Esophagus squamous epithelium (tissue), 5 donors: ENCODE results near the gene ZBTB24. TPM values are rescaled to one million over a fixed set of nuclear protein-coding genes. Genes with fewer than 3 reads are reported as not detected.

Experiments
- DNase-seq: peaks from one replicate; lab custom pipeline; 2025; lab: John Stamatoyannopoulos, UW
- H3K27ac ChIP-seq, 4 donors: fragments of 200-600 bp; sonication (generic); one replicate each; pipeline ENCODE4 v1.5.1; 2016 to 2019; ENCODE audit warnings: mild to moderate bottlenecking in 1 of 4
- H3K27me3 ChIP-seq, 4 donors: fragments of 200-600 bp; sonication (generic); 1 replicate in 3 of 4; 2 replicates in 1 of 4; pipeline versions ENCODE4 v1.5.1 to v1.6.0; 2017 to 2021; ENCODE audit warnings: antibody characterized with exemption in 1 of 4
- H3K36me3 ChIP-seq, 3 donors: fragments of 200-600 bp; sonication (generic); one replicate each; pipeline ENCODE4 v1.5.1; 2016 to 2019
- H3K4me1 ChIP-seq, 3 donors: fragments of 200-600 bp; sonication (generic); one replicate each; pipeline ENCODE4 v1.5.1; 2017 to 2019
- H3K4me3 ChIP-seq, 4 donors: fragments of 200-600 bp; sonication (generic); 1 replicate in 3 of 4; 2 replicates in 1 of 4; pipeline ENCODE4 v1.5.1; 2016 to 2019; ENCODE audit warnings: mild to moderate bottlenecking in 2 of 4, moderate library complexity in 1 of 4
- H3K9me3 ChIP-seq, 3 donors: fragments of 200-600 bp; sonication (generic); one replicate each; pipeline ENCODE4 v1.5.1; 2016 to 2019
- CTCF ChIP-seq, 6 experiments: fragments of 450-650 bp in 4 of 6; fragments of 200-600 bp in 2 of 6; sonication (generic) in 2 of 6; IDR thresholded peaks; one replicate each; pipeline ENCODE4 v1.5.1; 2016 to 2019; ENCODE audit warnings: antibody characterized with exemption in 6 of 6, mild to moderate bottlenecking in 4 of 6, moderate library complexity in 4 of 6
- POLR2A ChIP-seq, 4 donors: fragments of 450-650 bp; IDR thresholded peaks; one replicate each; pipeline ENCODE4 v1.6.1; 2017; ENCODE audit warnings: antibody characterized with exemption in 4 of 4, mild to moderate bottlenecking in 4 of 4, moderate library complexity in 3 of 4
- WGBS, 2 donors: methylation state at CpG; one replicate each; pipeline ENCODE4 v1.1.5; 2018; 5-methylcytosine and 5-hydroxymethylcytosine counted together
- intact Hi-C: fragments of 100-400 bp; cut with DNase I; formaldehyde crosslinking; loops from one replicate; pipeline ENCODE4 v1.15.0; 2022
- total RNA-seq, 4 donors: library from RNA; depleted of rRNA; stranded (reverse); fragments of >200 nt; gene quantifications; one replicate each; pipeline ENCODE4 v1.1.0, GENCODE V29; 2016
- donor health status: DM: yes; HTN: yes; CAD: no.

ZBTB24 gene
- total RNA-seq, 4 donors from 2014 or later: 3.9 to 8.4 (median 7.0) TPM

DNA sequence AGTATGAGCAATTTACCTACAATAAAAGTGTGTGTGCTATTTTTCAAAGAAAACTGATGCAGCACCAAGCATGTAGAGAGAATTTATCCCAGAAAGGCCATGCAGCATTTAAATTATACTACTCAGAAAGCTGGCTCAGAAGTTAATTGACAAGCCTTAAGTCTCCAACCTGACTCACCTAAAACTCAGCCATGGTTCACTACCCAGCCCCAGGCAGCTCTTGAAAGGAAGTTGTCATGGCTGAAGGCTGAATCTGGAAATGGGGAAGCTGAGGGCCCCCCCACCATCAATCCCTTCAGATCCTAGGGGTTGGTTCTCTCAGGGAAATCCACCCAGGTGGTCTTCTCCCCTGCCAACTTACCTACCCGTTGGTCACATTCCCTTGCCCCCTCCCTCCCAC lies 62.3 kb downstream of the ZBTB24 start:
- Histone ChIP-seq H3K27ac (no peak overlapping the region), H3K9me3 (no peaks in the 10 kb centered on the region), H3K36me3 (no peaks in the 10 kb centered on the region), H3K4me3 (no peak overlapping the region), H3K27me3 (no peaks in the 10 kb centered on the region), H3K4me1 (peaks cover 0 to 10% (median 0%) of the 10 kb centered on the region in 3 donors)
- intact Hi-C loops: no loop called here
- TF ChIP-seq CTCF (IDR thresholded peaks at IDR 0.05) (no peak), POLR2A (IDR thresholded peaks at IDR 0.05) (no peak)
- DNase-seq: no peak
- WGBS, 2 donors: 10 to 15% methylated on average over 1 of the region's 1 CpG

DNA sequence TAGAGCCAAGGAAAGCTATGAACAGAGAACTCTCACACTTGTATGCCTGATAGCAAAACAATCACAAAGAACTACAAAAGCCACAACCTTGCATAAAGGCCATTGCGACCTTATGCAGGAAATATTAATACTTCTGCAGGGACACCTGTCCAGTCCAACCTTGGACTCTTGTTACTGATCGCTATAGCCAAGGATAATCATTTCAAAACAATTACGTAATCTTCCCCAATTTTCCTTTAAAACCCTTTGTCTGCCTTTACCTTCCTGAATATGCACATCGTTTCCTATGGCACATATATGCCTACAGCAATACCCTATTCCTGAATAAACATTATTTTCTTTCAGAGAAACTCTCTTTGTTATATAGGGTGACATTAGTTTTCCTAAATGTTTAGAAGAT lies 65.4 kb downstream of the ZBTB24 start:
- H3K4me1 ChIP-seq: peaks cover 0 to 10% (median 0%) of the 10 kb centered on the region in 3 donors
- TF ChIP-seq CTCF (IDR thresholded peaks at IDR 0.05): no peak
- no peak for TF ChIP-seq POLR2A (IDR thresholded peaks at IDR 0.05)
- no peaks in the 10 kb centered on the region for H3K27me3 ChIP-seq
- H3K4me3 ChIP-seq: no peak overlapping the region
- H3K27ac ChIP-seq: no peak overlapping the region
- intact Hi-C loops: no loop called here
- WGBS, 2 donors: 91 to 93% methylated on average over 4 of the region's 4 CpGs
- H3K36me3 ChIP-seq: no peaks in the 10 kb centered on the region
- no peak for DNase-seq
- no peaks in the 10 kb centered on the region for H3K9me3 ChIP-seq

Other genes with a start within 250 kb of the ZBTB24 start
- 100 to 1,000 TPM in 2 of 4 donors, 10 to 100 TPM in 2; 60.8 to 129 (median 97.1) TPM for gene CD164, start 100.8 kb downstream of the ZBTB24 start, total RNA-seq
- gene PPIL6, start 42.6 kb downstream of the ZBTB24 start, total RNA-seq: 1 to 10 TPM in 3 of 4 donors, under 1 TPM in 1; 0.35 to 6.1 (median 2.8) TPM
- gene SMPD2, start 42.5 kb downstream of the ZBTB24 start, total RNA-seq: 10 to 100 TPM; 10.6 to 28.1 (median 24.0) TPM
- 10 to 100 TPM; 11.9 to 20.0 (median 12.6) TPM for gene MICAL1, start 27.4 kb downstream of the ZBTB24 start, total RNA-seq
- 1 to 10 TPM; 2.8 to 9.0 (median 3.2) TPM for gene AK9, start 208.0 kb upstream of the ZBTB24 start, total RNA-seq
- gene FIG4, start 208.1 kb upstream of the ZBTB24 start, total RNA-seq: 10 to 100 TPM in 1 of 4 donors, 1 to 10 TPM in 3; 7.0 to 11.3 (median 9.1) TPM